Breast epithelium (tissue), 3 donors: Measurements from ENCODE around the gene MX2.

ENCODE experiments used
- POLR2A ChIP-seq: fragments of 450-650 bp; IDR thresholded peaks from one replicate; pipeline ENCODE4 v1.6.1; 2016; ENCODE audit warnings: antibody characterized with exemption, mild to moderate bottlenecking, moderate library complexity
- POLR2AphosphoS5 ChIP-seq, 3 donors: sonication (generic); formaldehyde crosslinking; IDR thresholded peaks; one replicate each; pipeline ENCODE4 v1.6.1; 2017; ENCODE audit warnings: antibody characterized with exemption in 3 of 3
- TF ChIP-seq, protein P1 (sequence below), 3 donors: fragments of 450-650 bp; IDR thresholded peaks; one replicate each; pipeline ENCODE4 v1.5.1; 2016 to 2017; ENCODE audit warnings: antibody characterized with exemption in 3 of 3, mild to moderate bottlenecking in 3 of 3, moderate library complexity in 3 of 3

DNA sequence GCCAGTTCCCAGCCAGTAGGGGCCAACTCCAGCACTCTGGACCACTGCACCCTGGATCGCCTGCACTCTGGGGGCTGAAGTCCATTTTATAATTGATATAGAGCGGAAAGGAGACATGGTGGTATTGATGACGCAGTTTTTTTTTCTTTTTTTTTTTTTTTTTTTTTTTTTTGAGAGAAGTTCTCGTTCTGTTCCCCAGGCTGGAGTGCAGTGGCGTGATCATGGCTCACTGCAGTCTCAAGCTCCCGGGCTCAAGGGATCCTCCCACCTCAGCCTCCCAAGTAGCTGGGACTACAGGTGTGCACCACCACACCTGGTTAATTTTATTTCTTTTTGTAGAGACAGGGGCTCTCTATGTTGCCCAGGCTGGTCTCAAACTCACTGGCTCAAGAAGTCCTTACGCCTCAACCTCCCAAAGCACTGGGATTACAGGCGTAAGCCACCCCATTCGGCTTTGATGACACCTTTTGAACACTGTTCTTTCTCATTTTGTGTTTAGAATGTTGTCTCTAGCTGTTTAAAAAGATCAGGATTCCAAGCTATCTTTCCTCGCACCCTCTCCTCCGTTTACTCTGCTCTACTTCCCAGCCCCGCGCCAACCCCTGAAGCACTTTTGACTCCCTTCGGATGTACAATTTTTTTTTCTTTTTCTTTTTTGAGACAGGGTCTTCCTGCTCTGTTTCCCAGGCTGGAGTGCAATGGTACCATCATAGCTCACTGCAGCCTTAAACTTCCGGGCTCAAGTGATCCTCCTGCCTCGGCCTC is 960 bp downstream of the MX2 start:
- TF ChIP-seq, protein P1, sequence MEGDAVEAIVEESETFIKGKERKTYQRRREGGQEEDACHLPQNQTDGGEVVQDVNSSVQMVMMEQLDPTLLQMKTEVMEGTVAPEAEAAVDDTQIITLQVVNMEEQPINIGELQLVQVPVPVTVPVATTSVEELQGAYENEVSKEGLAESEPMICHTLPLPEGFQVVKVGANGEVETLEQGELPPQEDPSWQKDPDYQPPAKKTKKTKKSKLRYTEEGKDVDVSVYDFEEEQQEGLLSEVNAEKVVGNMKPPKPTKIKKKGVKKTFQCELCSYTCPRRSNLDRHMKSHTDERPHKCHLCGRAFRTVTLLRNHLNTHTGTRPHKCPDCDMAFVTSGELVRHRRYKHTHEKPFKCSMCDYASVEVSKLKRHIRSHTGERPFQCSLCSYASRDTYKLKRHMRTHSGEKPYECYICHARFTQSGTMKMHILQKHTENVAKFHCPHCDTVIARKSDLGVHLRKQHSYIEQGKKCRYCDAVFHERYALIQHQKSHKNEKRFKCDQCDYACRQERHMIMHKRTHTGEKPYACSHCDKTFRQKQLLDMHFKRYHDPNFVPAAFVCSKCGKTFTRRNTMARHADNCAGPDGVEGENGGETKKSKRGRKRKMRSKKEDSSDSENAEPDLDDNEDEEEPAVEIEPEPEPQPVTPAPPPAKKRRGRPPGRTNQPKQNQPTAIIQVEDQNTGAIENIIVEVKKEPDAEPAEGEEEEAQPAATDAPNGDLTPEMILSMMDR (IDR thresholded peaks at IDR 0.05) = no peak
- TF ChIP-seq POLR2A (no peak), POLR2AphosphoS5 (IDR thresholded peaks at IDR 0.05) (no peak)
